GM21529 (cell line): ENCODE measurements around the gene KPNA3.
"Not testable (repeated sequence)": the region's sequence is repeated elsewhere in the genome, so short reads cannot be mapped to it uniquely, and the experiment has no call there.

Experiments used
- ATAC-seq: cut with Tn5 transposase; IDR thresholded peaks from one replicate; pipeline ENCODE4 v1.9.1; 2021; ENCODE audit not compliant: unreplicated experiment

KPNA3 gene

DNA sequence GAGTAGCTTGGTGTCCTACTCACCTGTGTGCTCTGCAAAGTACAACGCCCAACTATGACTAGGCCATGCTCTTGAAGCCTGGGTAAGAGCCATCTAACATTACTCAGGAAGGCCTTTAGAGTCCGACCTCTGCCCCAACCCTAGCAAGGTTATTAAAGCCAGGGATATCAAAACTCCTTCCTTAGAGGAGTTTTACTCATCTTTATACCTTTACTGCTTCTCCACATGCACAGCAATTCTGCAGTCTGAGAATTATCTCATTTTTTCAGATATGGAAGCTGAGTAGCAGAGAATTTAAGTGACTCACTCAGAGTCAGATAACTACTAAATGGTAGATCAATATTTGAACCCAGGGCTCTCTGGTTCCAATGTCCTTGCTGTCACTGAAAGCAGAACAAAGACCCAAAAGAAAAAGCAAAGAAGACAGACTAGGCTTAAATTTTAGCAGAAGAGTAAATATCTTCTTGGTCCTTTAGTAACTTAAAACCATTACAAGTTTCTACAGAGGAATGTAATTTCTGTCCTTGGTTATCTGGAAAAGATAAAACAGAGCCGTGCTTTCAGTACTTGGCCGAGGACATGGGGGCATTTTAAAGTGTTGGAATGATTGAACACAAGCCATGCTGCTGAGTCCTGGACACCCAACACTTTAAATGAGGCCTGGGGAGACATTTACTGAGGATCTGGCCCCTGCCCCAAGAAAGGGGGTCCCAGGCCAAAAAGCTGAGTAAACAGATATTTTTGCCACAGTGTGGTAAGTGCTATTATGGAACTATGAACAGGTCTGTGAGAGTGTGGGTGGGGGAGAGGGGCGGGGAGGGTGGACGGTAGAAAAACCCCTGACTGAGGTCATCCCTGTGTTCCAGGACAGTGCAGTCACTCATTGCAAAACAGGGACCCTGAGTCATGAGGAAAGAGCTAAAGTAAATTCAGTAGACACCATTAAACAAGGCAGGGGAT lies 18.4 kb upstream of the KPNA3 start:
- ATAC-seq = no peak

DNA sequence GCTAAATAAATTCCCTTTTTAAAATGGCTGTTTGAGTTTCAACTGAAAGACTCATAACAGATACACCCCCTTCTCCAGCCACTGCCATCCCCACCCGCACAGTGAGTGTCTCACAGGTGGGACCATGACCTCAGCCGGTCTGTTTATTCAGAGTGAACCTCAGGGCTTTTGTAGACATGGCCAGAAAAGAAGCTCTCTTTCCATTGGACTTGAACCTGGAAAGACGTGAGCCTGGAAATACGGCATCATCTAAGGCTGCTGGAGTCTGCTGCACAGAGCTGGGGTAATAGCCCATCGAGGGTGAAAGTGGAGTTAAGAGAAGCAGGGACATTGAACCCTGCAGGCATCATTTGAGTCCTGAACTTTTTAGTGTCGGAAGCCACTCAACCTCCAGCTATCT lies 15.2 kb upstream of the KPNA3 start:
- ATAC-seq = no peak

DNA sequence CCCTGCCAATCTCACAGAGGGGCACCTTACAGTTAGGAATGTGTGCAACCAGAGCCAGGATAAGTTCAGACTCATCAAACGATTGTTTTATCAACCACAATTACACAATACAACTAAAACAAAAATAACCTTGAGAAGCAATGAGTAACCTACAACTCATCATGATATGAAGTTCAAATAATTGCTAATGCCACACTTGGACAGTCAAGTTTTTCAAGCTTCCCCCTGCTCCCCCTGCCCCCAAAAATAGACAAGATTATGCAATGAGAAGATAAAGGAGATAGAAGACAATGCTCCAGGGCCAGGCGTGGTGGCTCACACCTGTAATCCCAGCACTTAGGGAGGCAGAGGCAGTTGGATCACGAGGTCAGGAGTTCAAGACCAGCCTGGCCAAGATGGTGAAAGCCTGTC lies 13.6 kb upstream of the KPNA3 start:
- no peak for ATAC-seq

DNA sequence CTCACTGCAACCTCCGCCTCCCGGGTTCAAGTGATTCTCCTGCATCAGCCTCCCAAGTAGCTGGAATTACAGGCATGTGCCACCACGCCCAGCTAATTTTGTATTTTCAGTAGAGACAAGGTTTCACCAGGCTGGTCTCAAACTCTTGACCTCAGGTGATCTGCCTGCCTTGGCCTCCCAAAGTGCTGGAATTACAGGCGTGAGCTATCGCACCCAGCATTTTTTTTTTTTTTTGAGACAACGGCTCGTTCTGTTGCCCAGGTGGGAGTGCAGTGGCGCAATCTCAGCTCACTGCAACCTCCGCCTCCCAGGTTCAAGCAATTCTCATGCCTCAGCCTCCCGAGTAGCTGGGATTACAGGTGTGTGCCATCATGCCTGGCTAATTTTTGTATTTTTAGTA lies 10.6 kb upstream of the KPNA3 start:
- not testable (repeated sequence) for ATAC-seq

DNA sequence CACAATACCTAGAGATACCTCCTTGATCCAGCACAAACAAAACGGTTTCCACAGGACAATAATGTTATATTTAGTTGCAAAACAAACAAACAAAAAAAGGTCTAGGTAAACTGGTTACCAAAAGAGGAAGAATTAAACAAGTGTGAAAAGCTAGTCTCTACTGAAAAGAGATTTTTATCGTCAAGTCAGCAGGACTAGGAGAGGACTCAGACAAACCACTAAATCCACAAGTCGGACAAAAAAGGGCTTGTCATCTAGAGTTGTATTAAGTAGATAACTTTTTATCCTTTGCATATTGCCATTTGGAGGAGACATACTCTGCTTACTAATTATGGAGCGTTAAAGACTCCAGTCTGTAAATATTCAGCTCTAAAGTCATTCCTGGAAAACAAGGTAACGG lies 9.9 kb upstream of the KPNA3 start:
- ATAC-seq = no peak

DNA sequence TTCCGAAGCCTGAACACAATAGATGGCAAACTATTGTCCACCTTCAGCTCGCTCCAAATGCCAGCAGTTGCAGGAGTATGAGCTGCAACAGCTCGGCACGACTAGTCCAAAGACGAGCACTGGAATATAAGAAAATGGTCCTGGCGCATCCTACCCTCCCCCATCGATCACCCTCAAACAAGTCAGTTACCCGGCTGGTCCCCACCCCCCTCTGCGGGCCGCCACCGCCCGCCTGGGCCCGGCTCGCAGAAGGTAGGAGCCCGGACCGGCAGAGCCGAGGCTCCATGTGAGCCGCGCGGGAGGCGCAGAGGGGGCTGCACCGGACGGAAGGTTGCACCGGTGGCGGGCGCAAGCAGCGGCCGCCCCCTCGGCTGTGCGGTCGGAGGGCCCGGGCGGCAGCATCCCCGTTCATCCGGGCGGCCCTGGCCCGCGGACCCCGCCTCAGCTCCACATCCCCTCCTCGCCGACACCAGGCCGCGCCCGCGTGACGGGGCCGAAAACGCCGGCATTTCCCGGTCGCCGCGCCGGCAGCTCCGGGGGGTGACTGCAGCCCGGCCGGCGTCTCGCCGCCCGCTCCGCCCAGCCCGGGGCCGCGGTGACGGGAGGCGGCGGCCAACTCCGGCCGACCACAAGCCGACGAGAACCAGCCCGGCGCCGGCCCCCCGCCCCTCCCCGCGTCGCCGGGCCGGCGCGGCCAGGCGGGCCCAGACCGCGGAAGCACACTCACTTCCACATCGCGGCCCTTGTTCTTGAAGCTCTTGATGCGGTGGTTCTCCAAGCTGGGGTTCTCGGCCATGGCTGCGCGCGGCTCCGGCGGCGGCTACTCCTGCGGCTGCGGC lies 552 bp downstream of the KPNA3 start:
- ATAC-seq = peak; percentile 17

DNA sequence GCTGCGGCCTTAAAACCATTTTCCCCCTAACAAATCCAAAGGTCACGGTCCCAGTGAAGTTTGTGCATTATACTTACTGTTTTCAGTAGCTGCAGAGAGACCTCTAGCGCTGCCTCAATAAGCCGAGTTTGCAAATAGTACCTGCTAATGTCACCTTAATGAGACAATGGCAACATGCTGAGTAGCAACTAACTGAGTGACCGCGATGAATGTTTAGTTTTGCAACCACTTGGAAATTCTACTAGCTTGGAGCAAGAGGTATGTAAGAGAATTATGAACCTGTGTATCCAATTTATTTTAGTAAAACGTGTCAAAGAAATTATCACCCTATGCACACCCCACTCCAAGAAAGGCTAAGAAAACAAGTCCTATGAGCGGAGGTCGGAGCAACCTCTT lies 1.2 kb downstream of the KPNA3 start:
- ATAC-seq = no peak

DNA sequence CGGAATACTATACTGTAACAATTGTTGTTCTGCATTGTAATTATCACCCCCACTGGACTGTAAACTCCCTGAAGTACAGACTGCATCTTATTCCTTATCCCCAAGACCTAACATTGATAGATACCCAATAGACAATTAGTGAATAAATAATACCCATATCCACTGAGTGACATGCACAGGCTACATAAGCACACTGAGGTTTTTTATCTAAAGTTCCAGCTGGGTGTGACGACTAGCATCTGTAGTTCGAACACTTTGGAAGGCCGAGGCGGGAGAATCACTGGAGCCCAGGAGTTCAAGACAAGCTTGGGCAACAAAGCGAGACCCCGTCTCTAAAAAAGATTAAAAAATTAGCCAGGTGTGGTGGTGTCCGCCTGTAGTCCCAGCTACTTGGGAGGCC lies 2.5 kb downstream of the KPNA3 start:
- ATAC-seq = no peak

DNA sequence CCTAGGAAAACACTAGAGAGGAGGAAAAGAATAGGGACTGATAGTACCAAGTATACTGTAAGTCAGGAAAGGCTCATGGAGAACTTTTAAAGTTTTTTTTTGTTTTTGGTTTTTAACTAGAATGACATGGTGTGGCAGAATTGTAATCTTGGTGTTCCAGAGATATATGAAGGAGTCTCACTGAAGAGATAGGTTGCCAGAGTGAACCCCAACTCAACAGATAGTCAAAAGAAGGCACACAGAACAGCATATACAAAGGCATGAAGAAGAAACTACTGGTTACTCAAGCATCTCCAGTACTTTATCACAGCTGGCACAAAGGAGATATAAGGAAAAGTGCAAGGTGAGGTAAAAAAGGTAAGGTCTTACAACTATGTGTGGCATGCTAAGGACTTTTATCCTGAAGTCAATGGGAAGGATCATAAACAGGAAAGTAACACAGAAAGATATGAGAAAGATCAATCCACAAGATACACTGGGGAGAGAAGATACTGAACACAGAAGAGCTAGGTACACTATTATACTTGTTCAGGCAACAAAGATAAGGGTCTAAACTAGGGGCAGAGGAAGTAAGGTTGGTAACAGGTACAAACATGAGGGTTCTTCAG lies 6.0 kb downstream of the KPNA3 start:
- ATAC-seq = no peak

DNA sequence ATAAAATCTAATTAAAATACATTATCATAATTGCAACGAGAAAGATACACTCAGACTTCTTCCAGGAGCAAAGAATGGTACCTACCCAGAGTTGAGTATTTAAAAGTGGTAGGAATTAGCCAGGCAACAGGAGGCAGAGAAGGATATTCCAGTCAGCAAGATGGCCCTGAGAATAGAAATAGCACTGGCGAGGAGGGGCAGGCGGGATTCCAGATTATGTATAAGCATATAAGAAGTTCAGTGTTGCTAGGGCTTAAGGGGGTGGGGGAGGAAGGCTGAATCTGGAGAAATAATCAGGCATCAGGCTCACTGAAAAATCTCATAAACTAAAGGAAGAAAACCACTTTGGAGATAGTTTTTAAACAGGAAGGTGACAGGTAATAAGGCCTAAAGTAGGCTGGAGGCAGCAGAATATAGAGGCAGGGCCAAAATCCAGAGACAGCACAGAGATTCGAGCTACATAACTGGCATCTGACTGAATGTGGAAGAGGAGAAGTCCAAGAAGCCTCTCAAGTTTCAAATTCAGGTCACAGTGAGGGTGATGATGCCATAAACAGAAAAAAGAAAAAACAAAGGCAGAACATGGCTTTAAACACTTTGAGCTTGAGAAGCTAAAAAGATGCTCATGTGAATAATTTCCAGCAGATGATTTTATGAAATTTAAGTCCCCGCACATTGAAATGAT lies 7.5 kb downstream of the KPNA3 start:
- no peak for ATAC-seq

DNA sequence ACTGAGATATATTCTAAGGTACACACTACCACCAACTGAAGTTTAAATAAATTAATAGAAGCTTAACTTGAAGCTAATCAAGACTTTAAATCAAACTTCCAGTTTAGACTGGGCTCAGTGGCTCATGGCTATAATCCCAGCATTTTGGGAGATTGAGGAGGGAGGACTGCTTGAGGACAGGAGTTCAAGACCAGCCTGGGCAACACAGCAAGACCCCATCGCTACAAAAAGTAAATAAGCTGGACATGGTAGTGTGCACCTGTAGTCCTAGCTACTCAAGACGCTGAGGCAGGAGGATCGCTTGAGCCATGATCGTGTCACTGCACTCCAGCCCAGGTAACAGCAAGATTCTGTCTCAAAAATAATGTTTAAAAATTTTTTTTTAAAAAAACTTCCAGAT lies 8.6 kb downstream of the KPNA3 start:
- ATAC-seq = no peak

DNA sequence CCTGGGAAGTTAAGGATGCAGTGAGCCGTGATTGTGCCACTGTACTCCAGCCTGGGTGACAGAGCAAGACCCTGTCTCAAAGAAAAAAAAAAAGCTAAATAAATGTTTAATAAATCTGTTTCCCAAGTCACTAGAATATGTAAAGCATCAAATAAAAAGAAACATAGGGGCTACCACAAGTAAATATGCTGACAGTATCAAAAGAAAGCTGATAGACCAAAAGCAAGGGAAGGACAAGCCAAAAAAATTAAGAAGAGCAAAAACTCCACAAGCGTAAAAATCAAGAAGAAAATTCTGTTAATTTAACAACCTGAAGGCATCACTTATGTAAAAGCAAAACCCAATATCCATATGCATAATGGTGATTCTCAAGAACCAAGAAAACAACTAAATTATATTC lies 9.7 kb downstream of the KPNA3 start:
- ATAC-seq = no peak

DNA sequence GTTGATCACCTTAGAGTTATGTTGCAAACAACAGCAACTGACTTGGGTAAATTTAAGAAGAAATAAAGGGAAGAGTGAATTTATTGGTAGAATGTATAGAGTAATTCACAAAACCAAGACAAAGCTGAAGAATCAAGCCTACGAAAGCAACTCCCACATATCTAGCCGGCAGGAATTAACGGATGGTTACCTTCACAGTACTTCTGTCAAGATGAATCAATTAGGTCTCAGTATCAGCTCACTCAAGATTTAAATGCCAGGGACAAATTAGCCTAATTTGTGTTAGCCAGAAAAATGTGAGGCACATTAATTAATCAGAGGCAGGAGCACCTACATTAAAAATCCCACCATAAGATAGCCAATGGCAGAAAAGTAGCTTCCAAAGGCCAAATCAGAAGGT lies 10.7 kb downstream of the KPNA3 start:
- ATAC-seq = no peak

DNA sequence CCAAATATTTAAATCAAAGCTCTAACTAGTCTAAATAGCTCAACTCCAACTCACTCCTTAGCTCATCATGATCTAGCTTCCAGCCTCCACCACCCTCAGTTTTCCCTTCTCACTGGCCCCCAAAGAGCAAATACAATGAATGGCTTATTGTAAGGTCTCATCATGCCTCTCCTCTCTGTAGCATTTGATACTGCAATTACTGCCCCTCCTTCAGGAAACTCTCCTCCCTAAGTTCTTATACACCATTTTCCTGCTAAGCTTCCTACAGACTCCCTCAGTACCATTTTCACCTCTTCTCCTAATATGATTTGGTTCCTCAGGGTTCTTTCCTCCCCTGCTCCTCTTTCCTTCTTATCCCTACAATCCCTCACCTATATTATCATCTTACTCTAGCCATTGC lies 12.8 kb downstream of the KPNA3 start:
- ATAC-seq = no peak

DNA sequence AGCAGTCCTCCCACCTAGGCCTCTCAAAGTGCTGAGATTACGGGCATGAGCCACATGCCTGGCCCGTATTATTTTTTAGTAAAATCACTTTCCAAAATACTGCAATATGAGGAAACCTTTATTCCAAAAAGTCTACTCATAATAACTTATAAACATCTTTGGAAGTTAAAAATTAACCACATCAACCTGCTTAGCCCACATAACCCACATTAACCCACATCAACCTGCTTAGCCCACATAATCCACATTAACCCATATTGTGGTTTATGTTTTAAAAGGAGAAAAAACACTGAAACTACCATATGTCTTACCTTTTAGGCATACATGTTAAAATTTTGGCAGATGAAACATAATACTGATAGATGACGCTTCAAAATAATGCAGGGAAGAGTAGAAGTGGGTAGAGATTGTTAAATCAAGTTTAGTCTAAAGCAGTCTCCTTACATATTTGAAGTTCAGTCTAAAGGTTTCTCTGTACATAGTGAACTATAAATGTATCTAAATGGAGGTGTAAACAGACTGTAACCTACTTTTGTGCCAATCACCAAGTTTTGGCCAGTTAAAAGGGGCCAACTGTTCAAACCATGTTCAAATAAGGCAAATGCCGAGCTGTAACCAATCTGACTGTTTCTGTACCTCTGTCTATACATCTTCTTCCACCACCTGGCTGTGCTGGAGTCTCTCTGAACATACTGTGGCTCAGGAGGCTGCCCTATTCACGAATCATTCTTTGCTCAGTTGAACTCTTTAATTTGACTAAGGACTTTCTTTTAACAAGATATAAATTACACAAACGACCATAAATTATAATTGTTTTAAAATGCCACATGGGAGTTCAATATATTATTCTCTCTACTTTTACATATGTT lies 14.5 kb downstream of the KPNA3 start:
- ATAC-seq = no peak

DNA sequence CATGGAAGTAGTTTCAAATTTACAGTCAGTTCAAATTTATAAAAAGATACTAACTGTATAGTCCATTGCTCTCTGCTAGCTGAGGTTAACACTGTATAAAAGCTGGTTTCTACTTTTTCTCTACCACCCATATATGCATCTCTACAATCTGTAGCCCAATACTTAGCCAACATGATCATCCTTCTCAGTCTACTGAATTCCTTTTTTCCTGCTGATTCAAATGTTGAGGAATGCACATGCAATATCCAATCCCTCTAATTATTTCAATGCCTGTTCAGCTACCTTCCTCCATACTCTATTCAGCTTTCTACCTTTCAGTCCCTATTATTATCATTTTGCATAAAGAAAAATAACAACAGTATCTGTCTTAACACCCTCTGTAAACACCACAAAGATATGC lies 15.6 kb downstream of the KPNA3 start:
- no peak for ATAC-seq

DNA sequence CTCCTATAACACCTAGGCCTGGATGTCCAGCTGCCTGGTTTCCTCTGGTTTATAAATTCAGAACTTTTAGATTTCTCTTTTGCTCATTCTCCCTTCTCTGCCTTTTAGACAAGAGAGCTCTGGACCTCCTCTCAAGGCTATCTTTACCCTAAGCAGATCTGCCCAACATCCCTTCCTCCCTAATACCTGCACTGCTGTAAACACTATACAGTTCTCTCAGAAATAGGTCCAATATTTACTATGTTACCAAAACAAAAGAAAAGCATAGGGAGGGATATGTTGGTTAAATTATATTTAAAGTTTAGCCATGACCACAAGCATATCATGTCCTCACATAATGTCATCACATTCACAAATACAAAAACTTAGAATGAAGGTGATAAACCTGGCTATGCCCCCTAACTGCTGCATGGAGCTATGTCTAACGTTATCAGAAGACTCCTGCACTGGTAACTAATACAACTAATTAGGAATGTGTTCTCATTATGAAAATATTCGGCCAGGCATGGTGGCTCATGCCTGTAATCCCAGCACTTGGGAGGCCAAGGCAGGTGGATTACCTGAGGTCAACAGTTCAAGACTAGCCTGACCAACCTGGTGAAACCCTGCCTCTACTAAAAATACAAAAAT lies 18.0 kb downstream of the KPNA3 start:
- ATAC-seq = no peak

DNA sequence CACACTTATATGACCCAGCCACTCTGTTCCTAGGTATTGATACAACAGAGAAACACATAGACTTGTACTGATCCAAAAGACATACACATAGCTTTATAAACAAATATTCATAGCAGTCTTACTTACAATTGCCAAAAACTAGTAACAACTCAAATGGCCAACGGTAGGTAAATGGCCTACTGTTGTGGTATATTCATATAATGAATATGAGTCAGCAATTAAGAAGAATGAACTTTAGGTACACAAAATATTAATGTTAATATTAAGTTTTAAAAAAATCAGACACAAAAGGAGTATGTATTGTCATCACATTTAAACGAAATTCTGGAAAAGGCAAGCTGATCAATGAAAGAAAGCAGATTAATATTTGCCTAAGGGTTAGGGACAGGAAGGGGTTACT lies 19.7 kb downstream of the KPNA3 start:
- ATAC-seq = no peak

DNA sequence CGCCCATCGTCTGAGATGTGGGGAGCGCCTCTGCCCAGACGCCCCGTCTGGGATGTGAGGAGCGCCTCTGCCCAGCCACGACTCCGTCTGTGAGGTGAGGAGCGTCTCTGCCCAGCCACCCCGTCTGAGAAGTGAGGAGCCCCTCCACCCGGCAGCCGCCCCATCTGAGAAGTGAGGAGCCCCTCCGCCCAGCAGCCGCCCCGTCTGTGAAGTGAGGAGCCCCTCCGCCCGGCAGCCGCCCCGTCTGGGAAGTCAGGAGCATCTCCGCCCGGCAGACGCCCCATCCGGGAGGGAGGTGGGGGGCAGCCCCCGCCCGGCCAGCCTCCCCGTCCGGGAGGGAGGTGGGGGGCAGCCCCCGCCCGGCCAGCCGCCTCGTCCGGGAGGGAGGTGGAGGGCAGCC lies 30.7 kb downstream of the KPNA3 start:
- ATAC-seq = not testable (repeated sequence)

DNA sequence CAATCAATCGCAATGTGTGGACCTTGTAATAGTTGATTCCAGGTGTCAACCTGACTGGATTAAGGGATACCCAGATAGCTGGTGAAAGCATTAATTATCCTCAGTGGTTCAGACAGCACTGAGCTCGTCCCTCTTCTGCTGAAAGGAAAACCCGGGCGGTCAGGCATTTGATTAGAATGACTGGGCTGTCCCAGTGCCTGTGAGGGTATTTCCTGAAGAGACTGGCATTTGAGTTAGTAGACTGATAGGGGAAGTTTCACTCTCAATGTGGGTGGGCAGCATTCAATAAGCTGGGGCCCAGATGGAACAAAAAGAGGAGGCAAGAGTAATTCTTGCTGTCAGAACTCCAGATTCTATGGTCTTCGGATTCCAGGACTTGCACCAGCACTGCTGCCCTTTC lies 31.9 kb downstream of the KPNA3 start:
- ATAC-seq = no peak
